DND-41 (cell line): ENCODE data around the gene TM2D1.

ENCODE experiments used
- ATAC-seq: fragments of 200-7000 bp; cut with Tn5 transposase; 3 replicates; pipeline ENCODE4 v1.9.1; 2021; ENCODE audit warnings: low read depth; ENCODE audit not compliant: insufficient read depth
- DNase-seq: peaks from one replicate; pipeline ENCODE4 v3.0.0-alpha.2; 2020
- H2AFZ ChIP-seq: 2 replicates; pipeline ENCODE4 v1.6.0; 2012; ENCODE audit warnings: low read depth, low read length
- H3K27ac ChIP-seq: 2 replicates; pipeline ENCODE4 v1.5.1; 2012; ENCODE audit warnings: low read length, inconsistent platforms
- H3K27me3 ChIP-seq: fragments of 200-600 bp; sonication (generic); 2 replicates; pipeline ENCODE4 v1.6.0; 2012; ENCODE audit warnings: low read length, mild to moderate bottlenecking, inconsistent platforms; ENCODE audit not compliant: insufficient read depth, poor library complexity
- H3K36me3 ChIP-seq: 2 replicates; pipeline ENCODE4 v1.5.1; 2012; ENCODE audit warnings: low read length, inconsistent platforms; ENCODE audit not compliant: insufficient read depth
- H3K4me1 ChIP-seq: 2 replicates; pipeline ENCODE4 v1.5.1; 2012; ENCODE audit warnings: mild to moderate bottlenecking, low read length; ENCODE audit not compliant: insufficient read depth
- H3K4me2 ChIP-seq: 2 replicates; pipeline ENCODE4 v1.6.0; 2012; ENCODE audit warnings: mild to moderate bottlenecking, moderate library complexity, low read length, inconsistent platforms; ENCODE audit not compliant: insufficient read depth
- H3K4me3 ChIP-seq, 2 experiments: fragments of 200-600 bp in 1 of 2; shearing (Covaris generic) in 1 of 2; 2 replicates each; pipeline ENCODE4 v1.5.1; 2012 to 2016; ENCODE audit warnings: inconsistent platforms in 2 of 2, low read length in 2 of 2, mild to moderate bottlenecking in 2 of 2, low read depth in 1 of 2, moderate library complexity in 1 of 2
- H3K79me2 ChIP-seq: 2 replicates; pipeline ENCODE4 v1.6.0; 2012; ENCODE audit warnings: low read length, inconsistent platforms; ENCODE audit not compliant: insufficient read depth
- H3K9ac ChIP-seq: 2 replicates; pipeline ENCODE4 v1.6.0; 2012; ENCODE audit warnings: low read depth, mild to moderate bottlenecking, inconsistent platforms, low read length, moderate library complexity
- H3K9me3 ChIP-seq: 2 replicates; pipeline ENCODE4 v1.5.1; 2012; ENCODE audit warnings: low read length, moderate library complexity, mild to moderate bottlenecking, inconsistent platforms; ENCODE audit not compliant: insufficient read depth, severe bottlenecking
- H4K20me1 ChIP-seq: 2 replicates; pipeline ENCODE4 v1.6.0; 2012; ENCODE audit warnings: low read length; ENCODE audit not compliant: insufficient read depth
- CTCF ChIP-seq: IDR thresholded peaks from 2 replicates; pipeline ENCODE4 v1.5.1; 2012; ENCODE audit warnings: borderline replicate concordance, low read length, moderate library complexity, mild to moderate bottlenecking; ENCODE audit not compliant: poor library complexity, severe bottlenecking; ENCODE audit errors: extremely low read depth
- EZH2 ChIP-seq: IDR thresholded peaks from 3 replicates; pipeline ENCODE4 v1.6.1; 2012; ENCODE audit warnings: borderline replicate concordance, low read depth, mild to moderate bottlenecking, moderate library complexity, low read length, inconsistent platforms; ENCODE audit not compliant: severe bottlenecking

TM2D1 gene

GRCh38 chr1:61659061-61659460 is 65.9 kb downstream of the TM2D1 start:
- H3K27me3 ChIP-seq: no peaks in the 10 kb centered on the region

DNA sequence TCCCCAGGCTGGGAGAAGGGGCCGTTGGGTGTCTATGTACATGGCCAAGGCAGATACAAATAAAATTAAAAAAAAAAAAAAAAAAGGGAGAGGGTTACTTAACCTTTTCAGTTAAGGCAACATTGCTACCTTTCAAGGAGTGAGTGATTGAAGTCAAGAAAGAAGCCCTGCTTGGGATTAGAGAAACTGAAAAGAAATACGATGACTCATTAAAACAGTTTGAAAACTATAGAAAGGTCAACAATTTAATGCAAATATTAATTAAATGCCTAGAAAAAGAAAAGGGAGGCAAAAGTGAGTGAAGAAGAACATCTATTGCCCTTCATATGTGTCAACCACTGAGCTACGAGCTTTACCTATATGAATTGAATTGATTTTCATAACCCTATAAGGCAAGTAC is 69.5 kb downstream of the TM2D1 start:
- H3K9me3 ChIP-seq: no peaks in the 10 kb centered on the region
- H3K9ac ChIP-seq: no peak overlapping the region
- no peak overlapping the region for H2AFZ ChIP-seq
- H3K36me3 ChIP-seq: no peaks in the 10 kb centered on the region
- H3K4me3 ChIP-seq: no peak overlapping the region
- H3K4me2 ChIP-seq: no peak overlapping the region
- no peak for ATAC-seq
- no peaks in the 10 kb centered on the region for H4K20me1 ChIP-seq
- DNase-seq: no peak
- H3K79me2 ChIP-seq: no peaks in the 10 kb centered on the region
- no peaks in the 10 kb centered on the region for H3K27me3 ChIP-seq
- no peak overlapping the region for H3K27ac ChIP-seq
- no peaks in the 10 kb centered on the region for H3K4me1 ChIP-seq
- TF ChIP-seq EZH2: no peak
- no peak for TF ChIP-seq CTCF

More at GRCh38 chr1:61659061-61659460, 65.9 kb downstream of the TM2D1 start:
- no peak for TF ChIP-seq CTCF
- no peak for TF ChIP-seq EZH2
- Histone ChIP-seq H3K79me2 (no peaks in the 10 kb centered on the region), H3K9ac (no peak overlapping the region), H3K4me1 (no peaks in the 10 kb centered on the region), H4K20me1 (no peaks in the 10 kb centered on the region), H3K9me3 (no peaks in the 10 kb centered on the region), H3K27ac (no peak overlapping the region), H3K4me3 (no peak overlapping the region), H2AFZ (no peak overlapping the region), H3K4me2 (no peak overlapping the region), H3K36me3 (no peaks in the 10 kb centered on the region)
- no peak for ATAC-seq
- no peak for DNase-seq

- no peak overlapping the region for H3K9ac ChIP-seq
- no peaks in the 10 kb centered on the region for H3K4me1 ChIP-seq
- TF ChIP-seq CTCF (no peak), EZH2 (no peak)
- no peak overlapping the region for H3K27ac ChIP-seq
- H3K9me3 ChIP-seq: no peaks in the 10 kb centered on the region
- no peak for ATAC-seq
- no peak for DNase-seq
- no peak overlapping the region for H3K4me2 ChIP-seq
- no peaks in the 10 kb centered on the region for H3K36me3 ChIP-seq
- H2AFZ ChIP-seq: no peak overlapping the region
- H3K4me3 ChIP-seq: no peak overlapping the region
- no peaks in the 10 kb centered on the region for H3K79me2 ChIP-seq
- H4K20me1 ChIP-seq: no peaks in the 10 kb centered on the region
- no peaks in the 10 kb centered on the region for H3K27me3 ChIP-seq
These were observed 70.9 kb downstream of the TM2D1 start for GRCh38 chr1:61654067-61654466.
